Fibroblast of lung (primary cell): ENCODE results near the gene GRAP2. TPM values are rescaled to one million over a fixed set of nuclear protein-coding genes. Genes with fewer than 3 reads are reported as not detected.

Source experiments
- DNase-seq, 2 donors: peaks; one replicate each; pipeline versions ENCODE4 v3.0.0 to v3.0.0-alpha.2; 2010; ENCODE audit warnings: low read depth in 2 of 2
- H2AFZ ChIP-seq: 2 replicates; pipeline ENCODE4 v1.5.1; 2012; ENCODE audit warnings: low read length, control low read depth, inconsistent platforms
- H3K27ac ChIP-seq: 2 replicates; pipeline ENCODE4 v1.5.1; 2011; ENCODE audit warnings: low read length, control low read depth; ENCODE audit not compliant: insufficient read depth
- H3K27me3 ChIP-seq: 2 replicates; pipeline ENCODE4 v1.5.1; 2011; ENCODE audit warnings: mild to moderate bottlenecking, low read length; ENCODE audit not compliant: control insufficient read depth, insufficient read depth
- H3K36me3 ChIP-seq: 2 replicates; pipeline ENCODE4 v1.5.1; 2011; ENCODE audit warnings: low read length; ENCODE audit not compliant: control insufficient read depth, insufficient read depth
- H3K4me1 ChIP-seq: 2 replicates; pipeline ENCODE4 v1.5.1; 2011; ENCODE audit warnings: low read length; ENCODE audit not compliant: control insufficient read depth, insufficient read depth; ENCODE audit errors: extremely low read depth
- H3K4me2 ChIP-seq: 2 replicates; pipeline ENCODE4 v1.5.1; 2011; ENCODE audit warnings: low read length, control low read depth; ENCODE audit not compliant: insufficient read depth; ENCODE audit errors: extremely low read depth
- H3K4me3 ChIP-seq, 4 experiments: fragments of 200-600 bp in 1 of 4; sonication (generic) in 1 of 4; replicated peaks in 1 of 4; 2 replicates each; pipeline ENCODE4 v1.5.1; 2011 to 2016; ENCODE audit warnings: low read length in 4 of 4, low read depth in 3 of 4, mild to moderate bottlenecking in 3 of 4, control low read depth in 2 of 4, inconsistent platforms in 1 of 4, mixed read lengths in 1 of 4; ENCODE audit not compliant: insufficient read depth in 1 of 4; ENCODE audit errors: control extremely low read depth in 1 of 4
- H3K79me2 ChIP-seq: 2 replicates; pipeline ENCODE4 v1.5.1; 2012; ENCODE audit warnings: mild to moderate bottlenecking, low read length, inconsistent platforms; ENCODE audit not compliant: control insufficient read depth, insufficient read depth
- H3K9ac ChIP-seq: 2 replicates; pipeline ENCODE4 v1.5.1; 2011; ENCODE audit warnings: mild to moderate bottlenecking, low read length, control low read depth; ENCODE audit not compliant: insufficient read depth
- H3K9me3 ChIP-seq: 2 replicates; pipeline ENCODE4 v1.5.1; 2012; ENCODE audit warnings: low read depth, low read length; ENCODE audit not compliant: control insufficient read depth, insufficient read depth
- H4K20me1 ChIP-seq: 2 replicates; pipeline ENCODE4 v1.5.1; 2011; ENCODE audit warnings: low read length; ENCODE audit not compliant: control insufficient read depth, insufficient read depth; ENCODE audit errors: extremely low read depth
- EZH2 ChIP-seq: IDR thresholded peaks from 2 replicates; pipeline ENCODE4 v1.5.1; 2012; ENCODE audit warnings: low read length, control low read depth, mild to moderate bottlenecking; ENCODE audit errors: missing control alignments
- polyA plus RNA-seq, 2 donors: library from polyadenylated mRNA; depleted of rRNA in 1 of 2; stranded (reverse) in 1 of 2; unstranded in 1 of 2; fragments of >200 nt; gene quantifications; 2 replicates each; pipeline ENCODE4 v1.2.1, GENCODE V29; 2011 to 2012; ENCODE audit warnings: missing spikeins in 1 of 2
- total RNA-seq: library from RNA; depleted of rRNA; stranded (reverse); fragments of >200 nt; gene quantifications from 2 replicates; pipeline ENCODE4 v1.2.1, GENCODE V29; 2014
- TF ChIP-seq, protein P1 (sequence below), 2 donors: IDR thresholded peaks in 1 of 2; conservative IDR thresholded peaks in 1 of 2; 1 replicate in 1 of 2; 2 replicates in 1 of 2; pipeline ENCODE4 v1.5.1; 2011 to 2012; ENCODE audit warnings: low read length in 2 of 2, control low read depth in 1 of 2, inconsistent platforms in 1 of 2, low read depth in 1 of 2, mild to moderate bottlenecking in 1 of 2

GRAP2 gene
- total and polyA plus RNA-seq, 2 donors (not counting 1 experiment from before 2014, with no cell fraction given) = not detected

DNA sequence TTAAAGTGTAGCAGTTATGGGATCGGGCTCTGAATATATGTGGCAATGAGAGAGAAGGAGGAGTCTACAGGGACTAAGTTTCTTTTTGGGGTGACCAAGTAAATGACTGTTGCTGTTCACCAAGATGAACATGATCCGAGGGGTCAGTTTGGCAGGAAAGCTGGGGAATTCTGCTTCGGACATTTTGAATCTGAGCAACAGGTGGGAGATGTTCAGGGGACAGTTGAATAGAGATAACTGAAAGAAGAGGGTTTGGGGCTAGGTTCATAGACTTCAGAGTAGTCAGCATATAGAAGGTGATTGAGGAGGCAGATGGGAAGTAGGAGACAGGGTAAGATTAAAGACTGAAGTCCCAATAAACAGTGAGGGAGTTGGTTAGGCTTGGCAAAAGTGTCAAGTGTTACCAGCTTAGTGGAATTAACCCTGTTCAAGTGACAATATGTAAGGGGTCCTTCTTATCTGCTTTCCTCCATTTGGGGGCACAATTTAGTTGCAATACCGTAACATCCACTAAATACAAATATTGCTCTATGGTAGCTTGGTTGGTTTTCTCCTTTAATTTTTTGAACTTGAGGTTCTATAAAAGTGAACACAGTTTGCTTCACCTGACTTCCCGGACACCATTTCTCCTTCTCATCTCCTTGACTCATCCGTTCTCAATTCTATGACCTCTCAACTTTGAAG is 4.4 kb upstream of the GRAP2 start:
- Histone ChIP-seq H3K4me1 (no peaks in the 10 kb centered on the region), H3K27me3 (peaks cover 6% of the 10 kb centered on the region), H3K4me2 (no peak overlapping the region), H2AFZ (no peak overlapping the region), H3K36me3 (no peaks in the 10 kb centered on the region), H3K9ac (no peak overlapping the region), H3K9me3 (no peaks in the 10 kb centered on the region), H3K27ac (no peak overlapping the region), H4K20me1 (no peaks in the 10 kb centered on the region), H3K79me2 (no peaks in the 10 kb centered on the region), H3K4me3 (no peak overlapping the region)
- TF ChIP-seq, protein P1, sequence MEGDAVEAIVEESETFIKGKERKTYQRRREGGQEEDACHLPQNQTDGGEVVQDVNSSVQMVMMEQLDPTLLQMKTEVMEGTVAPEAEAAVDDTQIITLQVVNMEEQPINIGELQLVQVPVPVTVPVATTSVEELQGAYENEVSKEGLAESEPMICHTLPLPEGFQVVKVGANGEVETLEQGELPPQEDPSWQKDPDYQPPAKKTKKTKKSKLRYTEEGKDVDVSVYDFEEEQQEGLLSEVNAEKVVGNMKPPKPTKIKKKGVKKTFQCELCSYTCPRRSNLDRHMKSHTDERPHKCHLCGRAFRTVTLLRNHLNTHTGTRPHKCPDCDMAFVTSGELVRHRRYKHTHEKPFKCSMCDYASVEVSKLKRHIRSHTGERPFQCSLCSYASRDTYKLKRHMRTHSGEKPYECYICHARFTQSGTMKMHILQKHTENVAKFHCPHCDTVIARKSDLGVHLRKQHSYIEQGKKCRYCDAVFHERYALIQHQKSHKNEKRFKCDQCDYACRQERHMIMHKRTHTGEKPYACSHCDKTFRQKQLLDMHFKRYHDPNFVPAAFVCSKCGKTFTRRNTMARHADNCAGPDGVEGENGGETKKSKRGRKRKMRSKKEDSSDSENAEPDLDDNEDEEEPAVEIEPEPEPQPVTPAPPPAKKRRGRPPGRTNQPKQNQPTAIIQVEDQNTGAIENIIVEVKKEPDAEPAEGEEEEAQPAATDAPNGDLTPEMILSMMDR (conservative IDR thresholded peaks at IDR 0.05 in 1 of 2, IDR thresholded peaks at IDR 0.05 in 1 of 2; ENCODE audit: low read depth in 1 of 2, low read length in 2 of 2) = no peak
- TF ChIP-seq EZH2 = no peak
- DNase-seq = no peak

DNA sequence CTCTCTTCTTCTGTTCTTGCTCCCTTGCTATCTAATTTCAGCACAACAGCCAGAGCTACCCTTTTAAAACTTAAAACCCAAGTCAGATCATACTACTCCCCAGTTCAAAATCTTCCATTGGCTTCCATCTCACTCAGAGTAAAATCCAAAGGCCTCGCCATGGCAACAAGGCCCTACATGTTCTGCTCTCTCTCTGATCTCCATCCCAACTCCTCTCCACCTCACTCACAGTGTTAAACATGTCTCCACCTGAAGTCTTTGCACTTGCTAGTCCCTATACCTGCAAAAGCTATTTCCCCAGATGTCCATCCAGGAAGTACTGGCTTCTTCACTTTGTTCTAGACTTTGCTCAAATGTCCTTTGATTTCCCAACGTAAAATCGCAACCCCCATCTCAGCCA is 3.0 kb upstream of the GRAP2 start:
- Histone ChIP-seq H3K36me3 (no peaks in the 10 kb centered on the region), H4K20me1 (no peaks in the 10 kb centered on the region), H2AFZ (no peak overlapping the region), H3K4me2 (no peak overlapping the region), H3K27ac (no peak overlapping the region), H3K79me2 (no peaks in the 10 kb centered on the region), H3K9ac (no peak overlapping the region), H3K9me3 (no peaks in the 10 kb centered on the region), H3K4me1 (no peaks in the 10 kb centered on the region), H3K27me3 (peaks cover 6% of the 10 kb centered on the region), H3K4me3 (no peak overlapping the region)
- no peak for TF ChIP-seq EZH2
- TF ChIP-seq, protein P1 (conservative IDR thresholded peaks at IDR 0.05 in 1 of 2, IDR thresholded peaks at IDR 0.05 in 1 of 2; ENCODE audit: low read depth in 1 of 2, low read length in 2 of 2) = no peak
- DNase-seq = no peak

- Histone ChIP-seq H3K27ac (no peak overlapping the region), H3K79me2 (no peaks in the 10 kb centered on the region), H3K27me3 (peaks cover 6% of the 10 kb centered on the region), H2AFZ (no peak overlapping the region), H3K4me2 (no peak overlapping the region), H3K4me1 (no peaks in the 10 kb centered on the region), H3K9me3 (no peaks in the 10 kb centered on the region), H4K20me1 (no peaks in the 10 kb centered on the region), H3K4me3 (no peak overlapping the region), H3K9ac (no peak overlapping the region), H3K36me3 (no peaks in the 10 kb centered on the region)
- DNase-seq = no peak
- no peak for TF ChIP-seq EZH2
- TF ChIP-seq, protein P1 (conservative IDR thresholded peaks at IDR 0.05 in 1 of 2, IDR thresholded peaks at IDR 0.05 in 1 of 2; ENCODE audit: low read depth in 1 of 2, low read length in 2 of 2) = no peak
Observed at GRCh38 chr22:39898997-39899396, 1.9 kb upstream of the GRAP2 start.
